ENCODE measurements around the gene FSCN2.

DNA sequence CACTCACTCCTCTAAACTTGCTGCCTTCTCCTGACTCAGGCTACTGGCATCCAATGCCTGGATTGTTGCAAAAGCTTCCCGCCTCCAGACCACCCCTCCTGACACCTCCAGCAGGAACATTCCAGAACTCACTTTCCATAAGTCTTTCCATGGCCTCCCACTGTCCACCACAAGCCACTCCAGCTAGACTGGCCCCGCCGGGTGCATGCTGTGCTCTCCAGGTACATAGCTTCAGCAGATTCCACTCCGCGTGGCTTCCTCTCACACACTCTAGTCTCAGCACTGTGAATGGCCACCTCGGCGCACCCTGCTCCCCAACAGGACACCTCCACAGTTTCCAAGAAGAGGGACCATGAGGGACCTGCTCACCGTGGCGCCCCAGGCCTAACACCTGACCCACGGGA, 49.9 kb downstream of the FSCN2 start:
- no peak for TF ChIP-seq EZH2 (IDR thresholded peaks at IDR 0.05; ENCODE audit: low read length)
- TF ChIP-seq, protein P1, sequence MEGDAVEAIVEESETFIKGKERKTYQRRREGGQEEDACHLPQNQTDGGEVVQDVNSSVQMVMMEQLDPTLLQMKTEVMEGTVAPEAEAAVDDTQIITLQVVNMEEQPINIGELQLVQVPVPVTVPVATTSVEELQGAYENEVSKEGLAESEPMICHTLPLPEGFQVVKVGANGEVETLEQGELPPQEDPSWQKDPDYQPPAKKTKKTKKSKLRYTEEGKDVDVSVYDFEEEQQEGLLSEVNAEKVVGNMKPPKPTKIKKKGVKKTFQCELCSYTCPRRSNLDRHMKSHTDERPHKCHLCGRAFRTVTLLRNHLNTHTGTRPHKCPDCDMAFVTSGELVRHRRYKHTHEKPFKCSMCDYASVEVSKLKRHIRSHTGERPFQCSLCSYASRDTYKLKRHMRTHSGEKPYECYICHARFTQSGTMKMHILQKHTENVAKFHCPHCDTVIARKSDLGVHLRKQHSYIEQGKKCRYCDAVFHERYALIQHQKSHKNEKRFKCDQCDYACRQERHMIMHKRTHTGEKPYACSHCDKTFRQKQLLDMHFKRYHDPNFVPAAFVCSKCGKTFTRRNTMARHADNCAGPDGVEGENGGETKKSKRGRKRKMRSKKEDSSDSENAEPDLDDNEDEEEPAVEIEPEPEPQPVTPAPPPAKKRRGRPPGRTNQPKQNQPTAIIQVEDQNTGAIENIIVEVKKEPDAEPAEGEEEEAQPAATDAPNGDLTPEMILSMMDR (optimal IDR thresholded peaks at IDR 0.05 in 1 of 3, IDR thresholded peaks at IDR 0.05 in 1 of 3, conservative IDR thresholded peaks at IDR 0.05 in 1 of 3; ENCODE audit: extremely low read depth in 1 of 3, insufficient read depth in 2 of 3, low read length in 3 of 3) = no peak
